T-cell (primary cell): ENCODE data around the gene MOK. TPM values are rescaled to one million over a fixed set of nuclear protein-coding genes. Genes with fewer than 3 reads are reported as not detected.

Experiments
- ATAC-seq, 4 experiments: fragments of 200-7000 bp in 3 of 4; fragments of 150-1000 bp in 1 of 4; cut with Tn5 transposase; replicated peaks in 1 of 4; 1 replicate in 3 of 4; 2 replicates in 1 of 4; pipeline ENCODE4 v1.10.0; 2021; ENCODE audit warnings: moderate library complexity in 3 of 4, mild to moderate bottlenecking in 2 of 4, moderate number of reproducible peaks in 1 of 4
- CTCF ChIA-PET, 2 donors: fragments of 300-600 bp; sonication (Branson Sonifier 250); formaldehyde crosslinking; loops; one replicate each; lab custom pipeline; 2022; ENCODE audit warnings: antibody characterized with exemption in 2 of 2; lab: Charles Lee
- POLR2A ChIA-PET, 2 donors: fragments of 300-600 bp; sonication (Branson Sonifier 250); formaldehyde crosslinking; loops; one replicate each; lab custom pipeline; 2022; ENCODE audit warnings: antibody characterized with exemption in 2 of 2; lab: Charles Lee
- DNase-seq, 35 experiments: peaks; one replicate each; pipeline versions ENCODE4 v3.0.0 to v3.0.0-alpha.2; 2013 to 2023
- H3K27ac ChIP-seq: one replicate; pipeline ENCODE4 v1.5.1; 2013; ENCODE audit warnings: low read length
- H3K27me3 ChIP-seq, 2 experiments: replicated peaks in 1 of 2; 1 replicate in 1 of 2; 2 replicates in 1 of 2; pipeline versions ENCODE4 v1.6.1 to v1.7.0; 2013; ENCODE audit warnings: low read length in 1 of 2, mixed read lengths in 1 of 2; ENCODE audit not compliant: control insufficient read depth in 2 of 2, insufficient read depth in 2 of 2; ENCODE audit errors: extremely low read depth in 1 of 2
- H3K36me3 ChIP-seq, 2 donors: 1 replicate in 1 of 2; 2 replicates in 1 of 2; pipeline versions ENCODE4 v1.6.1 to v1.7.0; 2013; ENCODE audit warnings: low read length in 1 of 2; ENCODE audit not compliant: control insufficient read depth in 2 of 2, insufficient read depth in 1 of 2; ENCODE audit errors: extremely low read depth in 1 of 2
- H3K4me1 ChIP-seq, 2 experiments: 1 replicate in 1 of 2; 2 replicates in 1 of 2; pipeline versions ENCODE4 v1.6.1 to v1.7.0; 2013; ENCODE audit warnings: low read length in 2 of 2, mixed read lengths in 1 of 2; ENCODE audit not compliant: insufficient read depth in 2 of 2, control insufficient read depth in 1 of 2; ENCODE audit errors: extremely low read depth in 1 of 2
- H3K4me3 ChIP-seq, 2 donors: 1 replicate in 1 of 2; 2 replicates in 1 of 2; pipeline versions ENCODE4 v1.5.1 to v1.7.0; 2013; ENCODE audit warnings: mild to moderate bottlenecking in 2 of 2, low read length in 1 of 2, moderate library complexity in 1 of 2; ENCODE audit not compliant: control insufficient read depth in 1 of 2; ENCODE audit errors: extremely low read depth in 1 of 2
- H3K9me3 ChIP-seq: 2 replicates; pipeline ENCODE4 v1.7.0; 2013
- H3K27ac Mint-ChIP-seq, 2 donors: one replicate each; pipeline ENCODE4 v1.8.0; 2020 to 2021; ENCODE audit warnings: mild to moderate bottlenecking in 2 of 2, mixed read lengths in 2 of 2
- H3K27me3 Mint-ChIP-seq, 2 donors: one replicate each; pipeline ENCODE4 v1.8.0; 2021 to 2022; ENCODE audit warnings: mixed read lengths in 2 of 2
- H3K36me3 Mint-ChIP-seq: one replicate; pipeline ENCODE4 v1.8.0; 2021; ENCODE audit warnings: mixed read lengths
- H3K4me1 Mint-ChIP-seq, 3 donors: one replicate each; pipeline ENCODE4 v1.8.0; 2020 to 2022; ENCODE audit warnings: mixed read lengths in 3 of 3, mild to moderate bottlenecking in 1 of 3
- H3K4me3 Mint-ChIP-seq, 3 donors: one replicate each; pipeline ENCODE4 v1.8.0; 2020 to 2022; ENCODE audit warnings: mild to moderate bottlenecking in 3 of 3, mixed read lengths in 3 of 3, moderate library complexity in 3 of 3
- H3K9me3 Mint-ChIP-seq, 3 donors: one replicate each; pipeline ENCODE4 v1.8.0; 2020 to 2022; ENCODE audit warnings: mixed read lengths in 3 of 3
- WGBS: methylation state at CpG from one replicate; pipeline ENCODE4 v1.1.5; 2013; ENCODE audit warnings: missing lambda C conversion rate; ENCODE audit not compliant: insufficient coverage; 5-methylcytosine and 5-hydroxymethylcytosine counted together
- total RNA-seq, 35 experiments: library from RNA in 6 of 35; stranded (reverse) in 6 of 35; fragments of 120-200 nt in 1 of 35; gene quantifications; one replicate each; pipeline versions ENCODE4 v1.2.1 to v1.2.4 and lab custom pipeline; 2013 to 2026

The MOK gene
- total RNA-seq, 5 donors from 2014 or later (not counting 1 experiment from before 2014, with no cell fraction given) = 0.77 to 4.1 (median 1.9) TPM

DNA sequence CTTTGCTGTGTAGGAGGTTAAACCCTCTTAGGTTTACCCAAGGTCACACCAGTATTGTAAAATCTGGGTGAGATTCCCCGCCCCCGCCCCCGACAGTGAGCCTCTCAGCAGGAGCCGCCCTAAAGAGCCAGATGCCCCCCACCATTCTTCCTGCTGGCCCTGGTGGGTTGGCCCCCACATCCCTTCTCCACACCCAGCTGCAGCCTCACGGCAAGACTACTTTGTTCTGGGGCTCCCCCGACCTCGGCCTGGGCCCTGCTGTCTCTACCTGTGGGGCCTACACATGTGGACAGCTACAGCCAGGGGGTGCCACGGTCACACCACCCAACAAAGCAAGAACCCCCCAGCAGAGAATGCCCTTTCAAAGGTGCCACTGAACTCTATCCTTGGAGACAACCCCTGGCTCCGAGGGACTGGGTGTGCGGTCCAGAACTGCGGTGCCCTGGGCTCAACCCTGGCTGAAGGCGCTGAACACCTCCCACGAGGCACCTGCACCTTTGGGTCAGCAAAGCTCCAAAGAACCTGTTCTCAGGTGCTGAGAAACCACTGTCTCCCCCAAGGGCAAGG lies 82.9 kb downstream of the MOK start:
- Histone ChIP-seq H3K36me3 (peaks cover 5 to 13% of the 10 kb centered on the region in 2 donors), H3K27me3 (no peaks in the 10 kb centered on the region), H3K9me3 (no peaks in the 10 kb centered on the region), H3K27ac (no peak overlapping the region), H3K4me1 (peaks cover 0 to 10% of the 10 kb centered on the region in 2 experiments), H3K4me3 (no peak overlapping the region)
- ChIA-PET POLR2A (no interaction called here), CTCF (no interaction called here)
- Mint-ChIP-seq H3K27me3 (no peaks in the 10 kb centered on the region), H3K4me3 (no peak overlapping the region), H3K27ac (no peak overlapping the region), H3K9me3 (no peaks in the 10 kb centered on the region), H3K4me1 (peaks cover 8 to 9% (median 8%) of the 10 kb centered on the region in 3 donors), H3K36me3 (peaks cover 8% of the 10 kb centered on the region)
- ATAC-seq = peak in 1 of 4 experiments; percentile 21
- no peak for DNase-seq
- WGBS = 95% methylated on average over 7 of the region's 13 CpGs

DNA sequence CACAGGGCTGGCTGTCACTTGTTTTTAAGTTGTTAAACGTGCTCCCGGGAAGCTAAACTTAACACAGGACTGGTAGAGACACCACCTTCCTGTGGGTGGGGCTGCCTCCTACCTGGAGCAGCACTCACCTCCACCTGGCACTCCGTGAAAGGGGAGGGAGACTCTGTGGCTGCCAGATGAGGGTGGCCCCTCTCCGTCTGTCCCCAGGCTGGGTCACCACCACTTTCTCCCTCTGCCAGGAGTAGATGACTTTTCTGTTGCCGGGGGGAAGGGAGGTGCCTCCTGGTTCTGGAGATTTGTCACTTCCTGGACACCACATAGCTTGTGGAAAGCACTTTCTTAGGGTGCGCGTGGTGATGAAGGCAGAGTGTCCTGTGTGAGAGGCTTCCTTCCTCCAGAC lies 83.9 kb downstream of the MOK start:
- WGBS = 89% methylated on average over 2 of the region's 7 CpGs
- ATAC-seq = no peak
- peak overlapping the region in 1 of 2 donors; percentile 28 for H3K27ac Mint-ChIP-seq

DNA sequence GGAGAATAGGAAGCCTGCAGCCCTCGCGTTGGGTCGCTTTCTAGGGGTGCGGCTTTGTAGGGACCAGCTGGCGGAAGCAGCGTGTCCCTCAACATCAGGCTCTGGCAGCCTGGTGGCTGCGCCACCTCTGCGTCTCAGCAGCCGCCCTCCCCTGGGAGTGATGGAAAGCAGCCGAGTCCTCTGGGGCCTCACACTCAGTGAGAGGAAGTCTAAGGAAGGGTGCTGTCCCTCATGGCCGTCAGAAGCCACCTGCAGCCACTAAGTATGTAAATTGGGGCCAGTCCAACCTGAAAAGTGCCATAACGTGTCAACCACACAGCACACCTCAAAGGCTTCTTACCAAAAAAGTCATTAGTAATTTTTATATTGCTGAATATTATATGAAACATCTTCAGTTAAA lies 84.9 kb downstream of the MOK start:
- Mint-ChIP-seq H3K36me3 (peaks cover 8% of the 10 kb centered on the region), H3K9me3 (no peaks in the 10 kb centered on the region), H3K4me3 (no peak overlapping the region), H3K27me3 (no peaks in the 10 kb centered on the region), H3K27ac (no peak overlapping the region), H3K4me1 (peaks cover 8 to 9% (median 8%) of the 10 kb centered on the region in 3 donors)
- POLR2A ChIA-PET = no interaction called here
- no peaks in the 10 kb centered on the region for H3K27me3 ChIP-seq
- peaks cover 0 to 10% of the 10 kb centered on the region in 2 experiments for H3K4me1 ChIP-seq
- H3K27ac ChIP-seq = no peak overlapping the region
- H3K4me3 ChIP-seq = no peak overlapping the region
- peaks cover 8 to 18% of the 10 kb centered on the region in 2 donors for H3K36me3 ChIP-seq
- CTCF ChIA-PET = interaction anchor here in 1 of 2 donors (0.7 kb wide), 1 partner anchor 167 kb away, joined by 3 read pairs; no protein-coding TSS in a partner anchor
- no peaks in the 10 kb centered on the region for H3K9me3 ChIP-seq
- no peak for DNase-seq
- WGBS = 79% methylated on average over 6 of the region's 12 CpGs
- ATAC-seq = no peak

More for the DNA sequence above, 83.9 kb downstream of the MOK start:
- no peak overlapping the region for H3K4me3 Mint-ChIP-seq
- H3K9me3 Mint-ChIP-seq = no peaks in the 10 kb centered on the region
- CTCF ChIA-PET = no interaction called here
- Histone ChIP-seq H3K9me3 (no peaks in the 10 kb centered on the region), H3K27me3 (no peaks in the 10 kb centered on the region), H3K4me3 (no peak overlapping the region), H3K27ac (no peak overlapping the region), H3K36me3 (peaks cover 5 to 15% of the 10 kb centered on the region in 2 donors), H3K4me1 (peaks cover 0 to 10% of the 10 kb centered on the region in 2 experiments)
- POLR2A ChIA-PET = no interaction called here
- peaks cover 8% of the 10 kb centered on the region for H3K36me3 Mint-ChIP-seq
- peaks cover 8 to 9% (median 8%) of the 10 kb centered on the region in 3 donors for H3K4me1 Mint-ChIP-seq
- DNase-seq = no peak
- no peaks in the 10 kb centered on the region for H3K27me3 Mint-ChIP-seq

GRCh38 chr14:102219316-102219715 lies 85.6 kb downstream of the MOK start:
- Histone ChIP-seq H3K4me3 (no peak overlapping the region), H3K9me3 (no peaks in the 10 kb centered on the region), H3K27me3 (no peaks in the 10 kb centered on the region), H3K4me1 (peaks cover 0 to 10% of the 10 kb centered on the region in 2 experiments), H3K36me3 (peaks cover 9 to 19% of the 10 kb centered on the region in 2 donors), H3K27ac (no peak overlapping the region)
- Mint-ChIP-seq H3K4me3 (no peak overlapping the region), H3K4me1 (peaks cover 8 to 9% (median 8%) of the 10 kb centered on the region in 3 donors), H3K36me3 (peaks cover 5% of the 10 kb centered on the region), H3K27ac (no peak overlapping the region), H3K9me3 (no peaks in the 10 kb centered on the region), H3K27me3 (no peaks in the 10 kb centered on the region)
- CTCF ChIA-PET = no interaction called here
- DNase-seq (no peak), ATAC-seq (no peak)
- 96% methylated on average over 16 of the region's 16 CpGs for WGBS
- POLR2A ChIA-PET = no interaction called here

DNA sequence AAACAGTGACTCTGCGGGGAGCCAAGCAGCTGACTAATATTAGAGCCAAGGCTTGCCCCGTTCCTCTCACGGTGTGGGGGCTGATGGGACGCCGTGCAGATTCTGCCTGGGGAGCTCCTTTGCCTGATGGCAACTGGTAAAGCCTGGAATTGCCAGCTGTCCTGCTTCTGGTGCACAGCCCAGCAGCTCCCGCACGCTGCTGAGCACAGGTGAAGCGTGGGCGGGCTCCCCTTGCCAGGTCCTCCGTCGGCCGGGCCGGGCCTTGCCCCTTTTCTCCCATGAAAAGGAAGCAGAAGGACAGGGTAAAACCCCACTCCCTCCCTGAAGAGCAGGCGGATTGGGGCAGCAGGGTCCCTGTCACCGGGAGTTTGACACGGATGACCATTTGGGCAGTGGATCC lies 86.3 kb downstream of the MOK start:
- WGBS = 96% methylated on average over 14 of the region's 16 CpGs
- Histone ChIP-seq H3K4me3 (no peak overlapping the region), H3K27ac (no peak overlapping the region), H3K4me1 (peaks cover 0 to 10% of the 10 kb centered on the region in 2 experiments), H3K9me3 (no peaks in the 10 kb centered on the region), H3K27me3 (no peaks in the 10 kb centered on the region), H3K36me3 (peaks cover 12 to 19% of the 10 kb centered on the region in 2 donors)
- POLR2A ChIA-PET = no interaction called here
- DNase-seq = no peak
- Mint-ChIP-seq H3K27ac (no peak overlapping the region), H3K4me3 (no peak overlapping the region), H3K27me3 (no peaks in the 10 kb centered on the region), H3K36me3 (peaks cover 7% of the 10 kb centered on the region), H3K4me1 (peaks cover 8 to 9% (median 8%) of the 10 kb centered on the region in 3 donors), H3K9me3 (no peaks in the 10 kb centered on the region)
- CTCF ChIA-PET = no interaction called here
- ATAC-seq = no peak

DNA sequence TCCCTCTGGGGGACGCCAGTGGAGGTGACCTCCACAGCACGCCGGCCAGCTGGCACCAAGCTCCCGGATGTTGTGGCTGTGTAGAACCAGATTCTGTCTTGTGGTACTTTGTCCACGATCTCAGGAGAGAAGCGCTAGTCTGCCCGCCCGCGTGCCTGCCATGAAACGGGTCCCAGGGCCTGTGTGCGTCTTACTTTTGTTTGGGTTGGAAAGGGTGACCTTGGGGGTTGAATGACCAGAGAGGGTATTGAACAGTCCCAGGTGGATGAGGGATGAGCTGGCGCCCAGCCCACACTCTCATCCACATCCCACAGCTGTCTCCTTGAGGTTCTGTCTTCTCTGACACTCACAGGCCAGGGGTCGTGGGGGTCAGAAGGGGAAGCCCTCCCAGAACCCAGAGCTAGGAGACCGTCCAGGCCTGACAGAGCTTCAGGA lies 87.0 kb downstream of the MOK start:
- no peaks in the 10 kb centered on the region for H3K27me3 ChIP-seq
- H3K27ac ChIP-seq = no peak overlapping the region
- no peak for DNase-seq
- peaks cover 15% of the 10 kb centered on the region in 2 donors for H3K36me3 ChIP-seq
- POLR2A ChIA-PET = no interaction called here
- no peak overlapping the region for H3K4me3 ChIP-seq
- WGBS = 94% methylated on average over 7 of the region's 14 CpGs
- H3K9me3 ChIP-seq = no peaks in the 10 kb centered on the region
- ATAC-seq = no peak
- Mint-ChIP-seq H3K27ac (no peak overlapping the region), H3K27me3 (no peaks in the 10 kb centered on the region), H3K4me1 (peaks cover 8 to 9% (median 8%) of the 10 kb centered on the region in 3 donors), H3K9me3 (no peaks in the 10 kb centered on the region), H3K4me3 (no peak overlapping the region), H3K36me3 (peaks cover 7% of the 10 kb centered on the region)
- CTCF ChIA-PET = no interaction called here
- H3K4me1 ChIP-seq = peaks cover 0 to 10% of the 10 kb centered on the region in 2 experiments
